MM.1S (cell line): Measurements from ENCODE around the gene AUTS2.

ENCODE experiments used
- CTCF ChIP-seq: fragments of 300-600 bp; sonication (generic); IDR thresholded peaks from 2 replicates; pipeline ENCODE4 v1.5.1; 2016; ENCODE audit warnings: antibody characterized with exemption, low read length, mixed read lengths
- EZH2phosphoT487 ChIP-seq: fragments of 300-600 bp; sonication (generic); IDR thresholded peaks from 2 replicates; pipeline ENCODE4 v1.6.1; 2018; ENCODE audit warnings: antibody characterized with exemption, low read length

GRCh38 chr7:69871886-69872569 lies 273.8 kb downstream of the AUTS2 start:
- TF ChIP-seq CTCF (no peak), EZH2phosphoT487 (no peak)
